ENCODE results near the gene ZFR. TPM values are rescaled to one million over a fixed set of nuclear protein-coding genes. Genes with fewer than 3 reads are reported as not detected.

The ZFR gene
- total RNA-seq, 1 experiment from 2014 or later: 78.3 TPM

DNA sequence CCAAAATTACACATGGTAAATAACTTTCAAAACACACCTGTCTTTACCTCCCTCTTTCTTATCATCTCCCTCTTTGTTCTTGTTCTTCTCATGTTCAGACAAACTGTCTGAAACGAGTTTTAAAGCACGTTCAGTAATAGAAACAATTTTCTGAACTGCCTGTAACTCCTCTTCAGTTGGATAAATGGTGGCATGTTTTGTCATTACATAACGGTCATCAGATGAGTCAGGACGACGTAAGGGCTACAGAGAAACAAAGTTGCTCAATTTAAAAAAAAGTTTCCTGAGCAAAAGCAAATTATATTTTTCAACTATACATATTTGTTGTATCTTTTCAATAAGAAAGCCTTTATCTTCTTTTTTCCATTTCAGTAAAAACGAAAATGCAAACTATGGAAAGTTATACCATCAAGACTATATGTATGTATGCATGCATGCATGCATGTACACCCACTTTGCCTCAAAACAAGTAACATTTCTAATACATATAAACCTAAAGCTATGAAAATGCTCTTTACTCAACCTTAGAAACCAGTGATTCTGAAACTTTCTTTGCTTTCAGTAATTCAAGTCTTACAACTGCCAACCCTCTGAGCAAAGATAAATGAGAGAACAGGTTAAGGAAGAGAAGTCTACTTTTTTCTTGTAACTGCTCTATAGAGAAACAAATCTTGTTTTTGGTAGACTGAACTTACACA, 56.0 kb downstream of the ZFR start:
- Histone ChIP-seq H3K27me3 (replicated peaks; ENCODE audit: control insufficient read depth, insufficient read depth, low read length) (no peaks in the 10 kb centered on the region), H3K36me3 (ENCODE audit: control insufficient read depth, insufficient read depth, low read length) (peaks cover 3% of the 10 kb centered on the region; the same call in 1 of the 2 replicates), H3K9me3 (no peaks in the 10 kb centered on the region), H3K4me1 (no peaks in the 10 kb centered on the region), H3K4me3 (ENCODE audit: low read depth, low read length) (no peak overlapping the region)
- H3K4me3 Mint-ChIP-seq (ENCODE audit: unreplicated experiment): no peak overlapping the region
- intact Hi-C loops (cut with micrococcal nuclease; ENCODE audit: unreplicated experiment): no loop called here
- CTCF ChIA-PET: no interaction called here
- no peak for DNase-seq
- H3K36me3 Mint-ChIP-seq (ENCODE audit: insufficient read depth, unreplicated experiment): peaks cover 60% of the 10 kb centered on the region
- POLR2A ChIA-PET: no interaction called here
- H3K9me3 Mint-ChIP-seq (ENCODE audit: unreplicated experiment): no peaks in the 10 kb centered on the region
- H3K27ac Mint-ChIP-seq (ENCODE audit: unreplicated experiment): no peak overlapping the region
- BruUV-seq (replicated peaks): no TSS peak
- H3K27me3 Mint-ChIP-seq (ENCODE audit: insufficient read depth, unreplicated experiment): no peaks in the 10 kb centered on the region
- TF ChIP-seq CTCF (IDR thresholded peaks at IDR 0.05; ENCODE audit: insufficient read depth in 1 of 2, low read depth in 1 of 2, low read length in 1 of 2, severe bottlenecking in 1 of 2, unreplicated experiment in 1 of 2): no peak
- no peaks in the 10 kb centered on the region for H3K4me1 Mint-ChIP-seq (ENCODE audit: low read depth, unreplicated experiment)

- Mint-ChIP-seq H3K27me3 (ENCODE audit: insufficient read depth, unreplicated experiment) (no peaks in the 10 kb centered on the region), H3K27ac (ENCODE audit: unreplicated experiment) (no peak overlapping the region), H3K4me1 (ENCODE audit: low read depth, unreplicated experiment) (no peaks in the 10 kb centered on the region), H3K4me3 (ENCODE audit: unreplicated experiment) (no peak overlapping the region), H3K36me3 (ENCODE audit: insufficient read depth, unreplicated experiment) (peaks cover 62% of the 10 kb centered on the region), H3K9me3 (ENCODE audit: unreplicated experiment) (no peaks in the 10 kb centered on the region)
- TF ChIP-seq CTCF (IDR thresholded peaks at IDR 0.05; ENCODE audit: insufficient read depth in 1 of 2, low read depth in 1 of 2, low read length in 1 of 2, severe bottlenecking in 1 of 2, unreplicated experiment in 1 of 2): no peak
- H3K9me3 ChIP-seq: no peaks in the 10 kb centered on the region
- CTCF ChIA-PET: no interaction called here
- no TSS peak for BruUV-seq (replicated peaks)
- POLR2A ChIA-PET: no interaction called here
- peaks cover 3% of the 10 kb centered on the region; the same call in 1 of the 2 replicates for H3K36me3 ChIP-seq (ENCODE audit: control insufficient read depth, insufficient read depth, low read length)
- intact Hi-C loops (cut with micrococcal nuclease; ENCODE audit: unreplicated experiment): no loop called here
- DNase-seq: no peak
- no peaks in the 10 kb centered on the region for H3K27me3 ChIP-seq (replicated peaks; ENCODE audit: control insufficient read depth, insufficient read depth, low read length)
- no peaks in the 10 kb centered on the region for H3K4me1 ChIP-seq
- H3K4me3 ChIP-seq (ENCODE audit: low read depth, low read length): no peak overlapping the region
Observed at GRCh38 chr5:32387841-32388240, 56.7 kb downstream of the ZFR start.

DNA sequence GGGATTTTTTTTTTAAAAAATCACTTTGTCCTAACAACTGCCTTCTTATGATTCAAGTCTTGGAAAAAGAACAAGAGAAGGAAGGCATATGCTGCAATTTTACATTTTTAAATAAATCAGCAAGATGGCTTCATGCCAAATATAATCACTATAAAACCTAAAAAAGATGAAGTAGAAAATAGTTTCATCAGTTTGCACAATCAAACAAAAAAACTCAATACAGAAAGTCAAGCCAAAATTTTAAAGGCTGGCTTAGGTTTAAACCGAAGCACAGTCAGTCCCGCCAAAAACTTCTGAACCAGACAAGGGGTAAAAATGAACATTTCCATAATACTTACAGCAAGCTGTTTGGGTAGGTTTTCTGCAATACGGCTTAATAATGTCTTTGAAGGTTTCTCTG, 57.3 kb downstream of the ZFR start:
- no peaks in the 10 kb centered on the region for H3K9me3 ChIP-seq
- Mint-ChIP-seq H3K27ac (ENCODE audit: unreplicated experiment) (no peak overlapping the region), H3K4me1 (ENCODE audit: low read depth, unreplicated experiment) (no peaks in the 10 kb centered on the region), H3K9me3 (ENCODE audit: unreplicated experiment) (no peaks in the 10 kb centered on the region), H3K4me3 (ENCODE audit: unreplicated experiment) (no peak overlapping the region), H3K27me3 (ENCODE audit: insufficient read depth, unreplicated experiment) (no peaks in the 10 kb centered on the region), H3K36me3 (ENCODE audit: insufficient read depth, unreplicated experiment) (peaks cover 60% of the 10 kb centered on the region)
- TF ChIP-seq CTCF (IDR thresholded peaks at IDR 0.05; ENCODE audit: insufficient read depth in 1 of 2, low read depth in 1 of 2, low read length in 1 of 2, severe bottlenecking in 1 of 2, unreplicated experiment in 1 of 2): no peak
- no peak for DNase-seq
- peaks cover 3% of the 10 kb centered on the region; the same call in 1 of the 2 replicates for H3K36me3 ChIP-seq (ENCODE audit: control insufficient read depth, insufficient read depth, low read length)
- ChIA-PET CTCF (no interaction called here), POLR2A (no interaction called here)
- no peak overlapping the region for H3K4me3 ChIP-seq (ENCODE audit: low read depth, low read length)
- H3K4me1 ChIP-seq: no peaks in the 10 kb centered on the region
- no peaks in the 10 kb centered on the region for H3K27me3 ChIP-seq (replicated peaks; ENCODE audit: control insufficient read depth, insufficient read depth, low read length)
- intact Hi-C loops (cut with micrococcal nuclease; ENCODE audit: unreplicated experiment): no loop called here
- BruUV-seq (replicated peaks): no TSS peak
